DND-41 (cell line): ENCODE data around the gene YBX3.

Source experiments
- ATAC-seq: fragments of 200-7000 bp; cut with Tn5 transposase; 3 replicates; pipeline ENCODE4 v1.9.1; 2021; ENCODE audit warnings: low read depth; ENCODE audit not compliant: insufficient read depth
- DNase-seq: peaks from one replicate; pipeline ENCODE4 v3.0.0-alpha.2; 2020
- H2AFZ ChIP-seq: 2 replicates; pipeline ENCODE4 v1.6.0; 2012; ENCODE audit warnings: low read depth, low read length
- H3K27ac ChIP-seq: 2 replicates; pipeline ENCODE4 v1.5.1; 2012; ENCODE audit warnings: low read length, inconsistent platforms
- H3K27me3 ChIP-seq: fragments of 200-600 bp; sonication (generic); 2 replicates; pipeline ENCODE4 v1.6.0; 2012; ENCODE audit warnings: low read length, mild to moderate bottlenecking, inconsistent platforms; ENCODE audit not compliant: insufficient read depth, poor library complexity
- H3K36me3 ChIP-seq: 2 replicates; pipeline ENCODE4 v1.5.1; 2012; ENCODE audit warnings: low read length, inconsistent platforms; ENCODE audit not compliant: insufficient read depth
- H3K4me1 ChIP-seq: 2 replicates; pipeline ENCODE4 v1.5.1; 2012; ENCODE audit warnings: mild to moderate bottlenecking, low read length; ENCODE audit not compliant: insufficient read depth
- H3K4me2 ChIP-seq: 2 replicates; pipeline ENCODE4 v1.6.0; 2012; ENCODE audit warnings: mild to moderate bottlenecking, moderate library complexity, low read length, inconsistent platforms; ENCODE audit not compliant: insufficient read depth
- H3K4me3 ChIP-seq, 2 experiments: fragments of 200-600 bp in 1 of 2; shearing (Covaris generic) in 1 of 2; 2 replicates each; pipeline ENCODE4 v1.5.1; 2012 to 2016; ENCODE audit warnings: inconsistent platforms in 2 of 2, low read length in 2 of 2, mild to moderate bottlenecking in 2 of 2, low read depth in 1 of 2, moderate library complexity in 1 of 2
- H3K79me2 ChIP-seq: 2 replicates; pipeline ENCODE4 v1.6.0; 2012; ENCODE audit warnings: low read length, inconsistent platforms; ENCODE audit not compliant: insufficient read depth
- H3K9ac ChIP-seq: 2 replicates; pipeline ENCODE4 v1.6.0; 2012; ENCODE audit warnings: low read depth, mild to moderate bottlenecking, inconsistent platforms, low read length, moderate library complexity
- H3K9me3 ChIP-seq: 2 replicates; pipeline ENCODE4 v1.5.1; 2012; ENCODE audit warnings: low read length, moderate library complexity, mild to moderate bottlenecking, inconsistent platforms; ENCODE audit not compliant: insufficient read depth, severe bottlenecking
- H4K20me1 ChIP-seq: 2 replicates; pipeline ENCODE4 v1.6.0; 2012; ENCODE audit warnings: low read length; ENCODE audit not compliant: insufficient read depth
- CTCF ChIP-seq: IDR thresholded peaks from 2 replicates; pipeline ENCODE4 v1.5.1; 2012; ENCODE audit warnings: borderline replicate concordance, low read length, moderate library complexity, mild to moderate bottlenecking; ENCODE audit not compliant: poor library complexity, severe bottlenecking; ENCODE audit errors: extremely low read depth
- EZH2 ChIP-seq: IDR thresholded peaks from 3 replicates; pipeline ENCODE4 v1.6.1; 2012; ENCODE audit warnings: borderline replicate concordance, low read depth, mild to moderate bottlenecking, moderate library complexity, low read length, inconsistent platforms; ENCODE audit not compliant: severe bottlenecking

YBX3 gene

GRCh38 chr12:10756194-10756593 is 33.1 kb upstream of the YBX3 start:
- Histone ChIP-seq H3K36me3 (no peaks in the 10 kb centered on the region), H3K4me3 (no peak overlapping the region), H3K27me3 (peaks cover 15% of the 10 kb centered on the region), H3K27ac (no peak overlapping the region), H3K4me1 (no peaks in the 10 kb centered on the region), H4K20me1 (no peaks in the 10 kb centered on the region), H2AFZ (no peak overlapping the region), H3K9ac (no peak overlapping the region), H3K79me2 (no peaks in the 10 kb centered on the region), H3K9me3 (peaks cover 11% of the 10 kb centered on the region), H3K4me2 (no peak overlapping the region)
- TF ChIP-seq CTCF, result no peak
- no peak for TF ChIP-seq EZH2
- no peak for ATAC-seq
- no peak for DNase-seq

GRCh38 chr12:10753059-10753458 is 29.9 kb upstream of the YBX3 start:
- Histone ChIP-seq H3K79me2 (no peaks in the 10 kb centered on the region), H3K4me2 (no peak overlapping the region), H4K20me1 (no peaks in the 10 kb centered on the region), H2AFZ (no peak overlapping the region), H3K27me3 (peaks cover 9% of the 10 kb centered on the region), H3K36me3 (no peaks in the 10 kb centered on the region), H3K4me3 (no peak overlapping the region), H3K9ac (no peak overlapping the region), H3K9me3 (peaks cover 11% of the 10 kb centered on the region), H3K4me1 (peaks cover 10% of the 10 kb centered on the region), H3K27ac (no peak overlapping the region)
- ATAC-seq (no peak), DNase-seq (no peak)
- TF ChIP-seq CTCF (no peak), EZH2 (no peak)

GRCh38 chr12:10750385-10750727 is 27.2 kb upstream of the YBX3 start:
- no peaks in the 10 kb centered on the region for H4K20me1 ChIP-seq
- no peaks in the 10 kb centered on the region for H3K36me3 ChIP-seq
- no peak overlapping the region for H2AFZ ChIP-seq
- ATAC-seq (no peak), DNase-seq (no peak)
- no peaks in the 10 kb centered on the region for H3K79me2 ChIP-seq
- no peak overlapping the region for H3K27ac ChIP-seq
- peaks cover 3% of the 10 kb centered on the region for H3K27me3 ChIP-seq
- H3K4me3 ChIP-seq, result no peak overlapping the region
- no peaks in the 10 kb centered on the region for H3K9me3 ChIP-seq
- no peak for TF ChIP-seq CTCF
- TF ChIP-seq EZH2, result no peak
- peaks cover 10% of the 10 kb centered on the region for H3K4me1 ChIP-seq
- H3K4me2 ChIP-seq, result peak overlapping the region; percentile 61; the same call in 1 of the 2 replicates
- no peak overlapping the region for H3K9ac ChIP-seq

- peak overlapping the region; percentile 57 for H2AFZ ChIP-seq
- no peak overlapping the region for H3K27ac ChIP-seq
- DNase-seq, result peak; percentile 83
- H3K27me3 ChIP-seq, result peaks cover 3% of the 10 kb centered on the region
- ATAC-seq, result peak; percentile 95
- no peaks in the 10 kb centered on the region for H3K36me3 ChIP-seq
- TF ChIP-seq CTCF (peak; percentile 97), EZH2 (no peak)
- peak overlapping the region in 1 of 2 experiments; percentile 45; a peak in 2 of 4 replicates for H3K4me3 ChIP-seq
- H3K79me2 ChIP-seq, result no peaks in the 10 kb centered on the region
- H3K9ac ChIP-seq, result no peak overlapping the region
- H3K4me2 ChIP-seq, result peak overlapping the region; percentile 61
- H3K9me3 ChIP-seq, result no peaks in the 10 kb centered on the region
- H4K20me1 ChIP-seq, result no peaks in the 10 kb centered on the region
- peaks cover 10% of the 10 kb centered on the region for H3K4me1 ChIP-seq
Observed at GRCh38 chr12:10749700-10750384, 26.7 kb upstream of the YBX3 start.
